ENCODE results near the gene TRRAP.
A peak's percentile ranks its signal among the peaks of the same experiment; 100 is the strongest.
"Not testable (repeated sequence)": the region's sequence is repeated elsewhere in the genome, so short reads cannot be mapped to it uniquely, and the experiment has no call there.

TRRAP gene

GRCh38 chr7:99030951-99031350 lies 152.6 kb downstream of the TRRAP start:
- DNase-seq (ENCODE audit: low spot score): no peak

DNA sequence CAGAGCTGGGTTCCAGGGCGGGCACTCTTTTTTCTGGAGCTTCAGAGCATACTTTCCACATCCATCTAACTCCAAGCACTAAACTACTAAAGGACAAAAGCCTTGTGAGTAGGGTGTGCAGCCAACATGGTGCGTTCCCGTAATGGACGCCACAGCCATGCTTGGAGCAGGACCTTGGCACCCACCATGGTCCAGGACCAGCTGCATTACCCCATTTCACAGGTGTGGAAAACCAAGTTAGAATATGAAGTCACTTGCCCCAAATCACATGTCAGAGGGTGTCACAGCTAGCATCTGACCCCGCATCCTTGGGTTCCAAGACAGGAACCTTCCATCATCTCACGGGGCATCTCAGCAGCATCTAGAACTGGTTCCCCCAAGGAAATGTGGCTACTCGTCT lies 153.2 kb downstream of the TRRAP start:
- no peak for DNase-seq (ENCODE audit: low spot score)

DNA sequence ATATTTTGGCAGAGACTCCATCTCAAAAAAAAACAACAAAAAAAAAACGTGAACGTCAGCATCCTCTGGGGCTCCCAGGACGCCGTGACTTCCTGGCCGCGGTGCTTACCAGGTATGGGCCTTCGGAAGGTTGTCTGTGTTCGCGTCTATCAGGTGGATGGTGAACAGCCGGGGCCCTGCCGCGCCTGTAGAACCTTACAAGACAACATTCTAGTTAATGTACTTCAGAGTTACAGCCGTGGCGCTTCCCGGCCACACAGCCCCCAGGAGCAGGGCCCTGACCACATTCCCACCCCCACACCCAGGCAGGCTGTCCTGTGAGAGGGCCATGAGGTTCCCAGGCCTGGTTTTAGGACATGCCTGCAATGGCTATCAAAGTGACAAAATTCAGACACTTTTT lies 154.6 kb downstream of the TRRAP start:
- no peak for DNase-seq (ENCODE audit: low spot score)

GRCh38 chr7:99033765-99034164 lies 155.4 kb downstream of the TRRAP start:
- DNase-seq (ENCODE audit: low spot score): no peak

DNA sequence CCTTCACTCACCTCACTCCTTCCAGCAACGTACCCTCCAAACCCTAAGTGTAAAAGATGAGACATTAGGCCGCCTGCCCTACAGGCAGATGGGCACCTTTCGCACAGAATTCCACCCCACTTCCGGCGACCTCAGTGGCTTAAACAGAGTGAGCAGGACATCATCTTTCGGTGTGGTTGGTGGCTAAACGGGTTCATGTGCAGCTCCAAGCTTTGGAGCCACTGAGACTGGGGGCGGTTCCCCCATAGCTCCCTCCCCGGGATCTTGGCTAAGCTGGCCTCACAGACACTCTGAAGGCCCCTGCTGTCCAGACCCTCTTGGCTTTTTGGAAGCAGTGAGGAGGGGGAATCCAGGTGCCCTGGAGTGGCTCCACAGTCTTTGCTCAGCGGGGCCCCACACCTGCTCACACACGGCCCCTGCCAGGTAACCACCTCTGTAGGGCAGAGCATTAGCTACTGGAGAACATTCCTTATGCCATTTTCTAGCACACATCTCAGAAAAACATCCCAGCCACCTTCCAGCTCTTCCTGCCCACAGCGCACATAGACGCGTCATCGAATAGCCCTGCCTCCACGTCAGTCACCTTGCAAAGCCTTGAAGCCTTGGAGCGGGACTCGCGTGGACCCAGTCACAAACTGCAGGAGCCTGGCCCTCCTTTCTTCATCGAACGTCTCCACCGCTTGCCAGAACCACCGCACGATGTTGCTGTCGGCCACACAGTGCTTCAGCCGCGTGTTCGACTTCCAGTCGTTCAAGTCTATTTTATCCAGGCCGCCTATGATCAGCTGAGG lies 156.8 kb downstream of the TRRAP start:
- DNase-seq (ENCODE audit: low spot score): no peak

- DNase-seq (ENCODE audit: low spot score): no peak
Measured at GRCh38 chr7:99035723-99036545, 157.6 kb downstream of the TRRAP start.

DNA sequence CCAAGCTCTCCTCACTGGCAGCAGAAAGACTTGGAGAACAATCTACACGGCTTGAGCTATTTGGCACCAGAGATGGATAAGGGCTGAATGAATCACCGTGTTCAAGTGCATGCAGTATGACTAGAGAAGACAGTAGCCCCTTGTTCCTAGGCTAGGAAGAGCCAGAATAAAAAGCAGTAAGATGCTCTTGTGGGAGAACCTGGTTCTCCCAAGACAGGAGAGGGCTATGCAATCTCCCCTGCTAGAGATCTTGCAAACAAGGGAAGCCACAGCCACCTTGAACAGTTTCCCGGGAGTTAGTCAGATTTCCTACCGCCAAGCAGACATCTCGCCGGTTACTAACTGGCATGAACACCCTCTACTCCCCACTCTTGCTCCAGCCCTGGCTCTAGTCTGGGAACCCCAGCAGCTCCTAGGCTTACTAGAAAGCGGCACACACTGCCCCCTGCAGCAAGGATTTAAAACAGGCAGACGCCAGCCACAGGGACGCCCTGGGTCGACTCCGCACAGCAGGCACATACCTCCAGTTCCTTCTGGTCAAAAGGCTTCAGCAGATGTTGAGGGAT lies 158.3 kb downstream of the TRRAP start:
- DNase-seq (ENCODE audit: low spot score): no peak

- no peak for DNase-seq (ENCODE audit: low spot score)
Measured at GRCh38 chr7:99037327-99037940, 159.1 kb downstream of the TRRAP start.

DNA sequence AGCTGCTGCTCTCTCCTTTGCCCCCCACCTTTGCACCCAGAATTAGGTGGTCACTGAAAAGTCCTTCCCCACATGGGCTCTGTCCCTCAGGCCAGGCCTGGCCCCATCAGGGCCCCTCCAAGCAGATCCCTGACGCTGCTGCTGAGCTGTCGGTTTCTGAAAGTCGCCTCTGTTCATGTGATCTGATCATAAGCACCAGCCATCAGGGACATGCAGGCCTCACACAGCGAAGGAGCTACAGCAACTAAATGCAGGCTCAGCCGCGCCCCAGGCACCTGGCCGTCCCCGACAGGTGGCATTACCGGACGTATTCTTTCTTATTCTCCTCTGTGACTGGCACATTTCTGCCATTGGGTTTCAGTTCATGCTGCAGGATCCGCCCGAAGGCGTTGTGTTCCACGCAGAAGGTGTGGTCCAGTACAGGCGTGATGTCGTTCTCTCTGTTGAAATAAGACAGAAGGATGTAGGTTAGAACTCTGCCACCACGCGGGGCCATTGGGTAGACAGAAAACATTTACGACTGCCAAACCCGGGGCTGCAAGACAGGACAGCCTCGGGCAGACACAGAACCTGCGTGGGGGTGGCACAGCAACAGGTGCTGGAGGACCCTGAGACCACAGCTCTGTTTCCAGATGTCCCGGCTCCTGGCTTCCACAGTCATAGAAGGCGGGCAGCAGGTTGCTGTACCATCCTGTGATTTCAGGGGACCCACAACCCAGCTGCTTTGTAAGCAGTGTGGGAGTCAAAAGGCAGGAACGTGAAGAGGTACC lies 159.9 kb downstream of the TRRAP start:
- no peak for DNase-seq (ENCODE audit: low spot score)

GRCh38 chr7:99039384-99039891 lies 161.1 kb downstream of the TRRAP start:
- no peak for DNase-seq (ENCODE audit: low spot score)

GRCh38 chr7:99040104-99040958 lies 162.0 kb downstream of the TRRAP start:
- peak; percentile 58 for DNase-seq (ENCODE audit: low spot score)

GRCh38 chr7:99041526-99041925 lies 163.2 kb downstream of the TRRAP start:
- DNase-seq (ENCODE audit: low spot score): no peak

DNA sequence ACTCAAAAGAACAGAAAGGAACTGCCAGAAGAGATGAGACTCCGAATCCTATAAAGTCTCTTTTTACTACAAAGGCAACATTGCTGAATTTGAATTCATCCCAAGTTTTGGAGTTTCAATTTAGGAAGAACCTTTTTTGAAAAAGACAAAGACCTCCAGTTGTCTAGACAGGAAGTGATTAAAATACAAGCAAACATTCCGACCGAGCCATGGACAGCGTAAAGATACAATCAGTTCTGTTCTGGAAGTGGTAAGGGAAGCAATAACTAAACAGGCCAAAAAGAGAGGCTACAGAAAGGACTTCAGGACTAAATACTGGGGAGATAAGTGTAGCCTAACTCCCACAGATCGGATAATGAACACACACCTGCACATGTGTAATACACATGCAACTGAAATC lies 164.6 kb downstream of the TRRAP start:
- DNase-seq (ENCODE audit: low spot score): no peak

GRCh38 chr7:99044858-99045257 lies 166.5 kb downstream of the TRRAP start:
- not testable (repeated sequence) for DNase-seq (ENCODE audit: low spot score)

DNA sequence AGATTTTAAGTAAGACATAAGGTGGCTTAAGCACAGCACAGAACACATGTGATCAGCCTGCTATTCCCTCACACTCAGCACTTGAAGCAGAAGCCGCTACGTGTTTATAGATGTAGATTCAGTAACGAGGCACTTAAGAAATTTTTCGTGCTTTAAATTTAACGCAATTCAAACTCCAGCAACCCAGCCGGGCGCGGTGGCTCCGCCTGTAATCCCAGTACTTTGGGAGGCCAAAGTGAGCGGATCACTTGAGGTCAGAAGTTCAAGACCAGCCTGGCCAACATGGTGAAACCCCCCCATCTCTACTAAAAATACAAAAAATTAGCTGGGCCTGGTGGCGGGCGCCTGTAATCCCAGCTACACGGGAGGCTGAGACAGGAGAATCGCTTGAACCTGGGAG lies 167.9 kb downstream of the TRRAP start:
- not testable (repeated sequence) for DNase-seq (ENCODE audit: low spot score)

DNA sequence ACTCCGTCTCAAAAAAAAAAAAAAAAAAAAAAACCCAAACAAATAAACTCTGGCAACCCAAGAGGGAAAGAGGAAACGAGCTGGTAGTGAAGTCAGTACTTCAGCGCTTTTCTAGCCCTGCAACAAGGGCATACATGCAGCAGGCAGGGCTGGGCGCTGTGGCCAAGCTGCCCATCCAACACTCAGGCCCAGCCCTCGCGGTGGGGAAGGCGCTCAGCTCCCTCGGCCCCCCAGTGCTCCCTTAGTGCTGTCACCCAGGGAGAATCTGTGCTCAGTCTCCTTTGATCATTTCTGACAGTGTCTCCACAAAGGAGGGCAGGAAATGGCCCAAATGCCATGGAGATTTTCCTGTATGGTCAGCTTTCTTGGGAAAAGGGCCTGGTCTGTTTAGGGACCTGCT lies 168.4 kb downstream of the TRRAP start:
- DNase-seq (ENCODE audit: low spot score): no peak

DNA sequence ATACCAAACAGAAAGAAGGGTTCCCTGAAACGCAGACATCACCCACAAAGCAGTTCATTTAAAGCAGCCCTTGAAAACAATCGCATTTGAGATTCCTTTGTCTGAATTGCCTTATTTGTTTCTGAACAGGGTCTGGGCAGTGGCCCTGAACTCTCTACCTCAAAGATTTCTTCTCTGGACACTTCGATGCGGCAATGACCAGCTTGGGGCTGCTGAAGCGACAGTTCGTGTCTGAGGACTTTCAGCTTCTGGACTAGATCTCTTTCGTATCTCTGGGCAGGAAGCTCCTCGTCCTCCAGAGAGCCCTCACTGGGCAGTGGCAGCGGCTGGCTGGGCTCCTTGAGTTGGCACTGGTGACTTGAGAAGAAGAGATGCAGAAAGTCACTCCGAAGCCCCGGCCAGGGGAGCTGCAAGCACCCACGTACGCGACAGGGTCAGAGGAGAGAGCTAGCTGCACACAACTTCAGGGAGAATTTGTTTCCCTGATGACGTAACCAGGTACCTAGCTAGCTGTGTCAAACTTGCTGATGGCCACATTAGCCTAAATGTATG lies 169.3 kb downstream of the TRRAP start:
- no peak for DNase-seq (ENCODE audit: low spot score)

DNA sequence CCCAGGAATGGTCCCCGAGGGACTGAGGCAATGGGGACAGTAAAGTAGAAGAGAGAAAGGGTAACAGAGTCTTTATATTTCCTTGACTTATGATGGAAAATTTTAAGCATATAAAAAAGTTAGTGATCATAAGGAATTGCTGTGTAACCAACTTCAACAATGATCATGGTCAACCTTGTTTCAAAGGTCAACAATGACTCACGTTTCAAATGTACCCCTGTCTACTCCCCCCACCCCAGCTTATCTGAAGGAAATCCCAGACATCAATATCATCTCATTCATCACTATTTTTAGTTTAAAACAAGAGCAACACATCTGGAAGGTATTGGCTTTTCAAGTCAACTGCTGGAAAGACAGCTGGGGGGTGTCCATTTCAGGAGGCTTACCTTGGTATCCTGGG lies 172.6 kb downstream of the TRRAP start:
- no peak for DNase-seq (ENCODE audit: low spot score)

DNA sequence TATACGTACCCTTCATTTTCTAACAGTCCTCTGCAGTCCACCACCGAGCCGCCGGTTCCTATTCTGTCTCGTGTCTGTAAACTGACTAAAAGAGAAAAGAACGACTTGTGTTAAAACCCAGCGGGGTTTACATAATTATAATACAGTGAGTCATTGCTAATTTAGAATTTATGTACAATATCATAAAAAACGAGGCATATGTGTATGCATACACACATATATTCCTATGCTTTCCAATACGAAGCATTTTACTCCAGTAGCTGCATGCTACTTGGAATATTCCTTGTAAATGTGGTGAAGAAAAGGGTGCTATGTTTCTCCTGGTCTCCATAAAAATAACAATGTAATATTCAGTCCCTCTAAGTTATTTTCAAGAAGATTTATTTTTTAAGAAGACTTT lies 176.4 kb downstream of the TRRAP start:
- DNase-seq (ENCODE audit: low spot score): no peak

- DNase-seq (ENCODE audit: low spot score): no peak
Measured at GRCh38 chr7:99061001-99061776, 182.9 kb downstream of the TRRAP start.

All from CD4-positive, alpha-beta T cell treated with Interleukin-15 for 4 hours (primary cell).